HG02943 (cell line): ENCODE data around the gene KIF5A.
"Not testable (repeated sequence)": the region's sequence is repeated elsewhere in the genome, so short reads cannot be mapped to it uniquely, and the experiment has no call there.

Experiments used
- ATAC-seq: cut with Tn5 transposase; IDR thresholded peaks from one replicate; pipeline ENCODE4 v1.9.1; 2021; ENCODE audit warnings: mild to moderate bottlenecking, low read depth, moderate library complexity; ENCODE audit not compliant: unreplicated experiment

KIF5A gene

GRCh38 chr12:57579677-57580465, 30.0 kb downstream of the KIF5A start:
- ATAC-seq, result no peak

DNA sequence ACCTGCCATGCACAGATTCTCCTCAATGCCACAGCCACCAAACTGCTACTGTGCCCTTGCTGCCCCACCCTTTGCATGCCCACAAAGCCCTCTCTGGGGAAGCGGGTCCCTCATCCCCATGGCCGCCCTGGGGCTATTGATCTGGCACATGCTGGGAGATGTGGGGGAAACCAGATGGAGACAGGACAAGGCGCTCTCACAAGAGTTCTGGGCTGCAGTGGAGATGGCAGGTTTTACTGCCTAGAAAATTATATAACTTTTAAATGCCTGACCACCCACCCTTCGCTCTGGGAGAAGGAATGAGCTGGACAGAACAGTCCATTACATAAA, 30.6 kb downstream of the KIF5A start:
- ATAC-seq, result no peak

- no peak for ATAC-seq
Observed at GRCh38 chr12:57581802-57582201, 32.0 kb downstream of the KIF5A start.

DNA sequence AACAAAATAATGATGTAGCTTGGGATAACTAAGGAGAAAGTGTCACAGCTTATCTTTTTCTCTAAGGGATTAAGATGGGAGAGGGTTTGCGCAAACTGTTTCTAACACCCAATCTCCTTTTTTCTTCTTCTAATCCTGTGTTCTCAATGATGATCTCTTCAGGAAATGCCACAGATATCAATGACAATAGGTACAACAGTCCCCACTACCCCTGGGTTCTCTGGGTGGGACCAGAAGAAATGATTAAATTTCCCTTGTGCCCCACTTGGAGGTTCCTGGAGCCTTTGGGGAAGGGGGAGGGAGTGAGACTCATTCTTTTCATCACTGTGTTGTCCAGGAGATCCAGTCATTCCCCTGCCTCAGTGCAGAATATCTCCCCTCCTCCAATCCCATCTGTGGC, 32.6 kb downstream of the KIF5A start:
- no peak for ATAC-seq

DNA sequence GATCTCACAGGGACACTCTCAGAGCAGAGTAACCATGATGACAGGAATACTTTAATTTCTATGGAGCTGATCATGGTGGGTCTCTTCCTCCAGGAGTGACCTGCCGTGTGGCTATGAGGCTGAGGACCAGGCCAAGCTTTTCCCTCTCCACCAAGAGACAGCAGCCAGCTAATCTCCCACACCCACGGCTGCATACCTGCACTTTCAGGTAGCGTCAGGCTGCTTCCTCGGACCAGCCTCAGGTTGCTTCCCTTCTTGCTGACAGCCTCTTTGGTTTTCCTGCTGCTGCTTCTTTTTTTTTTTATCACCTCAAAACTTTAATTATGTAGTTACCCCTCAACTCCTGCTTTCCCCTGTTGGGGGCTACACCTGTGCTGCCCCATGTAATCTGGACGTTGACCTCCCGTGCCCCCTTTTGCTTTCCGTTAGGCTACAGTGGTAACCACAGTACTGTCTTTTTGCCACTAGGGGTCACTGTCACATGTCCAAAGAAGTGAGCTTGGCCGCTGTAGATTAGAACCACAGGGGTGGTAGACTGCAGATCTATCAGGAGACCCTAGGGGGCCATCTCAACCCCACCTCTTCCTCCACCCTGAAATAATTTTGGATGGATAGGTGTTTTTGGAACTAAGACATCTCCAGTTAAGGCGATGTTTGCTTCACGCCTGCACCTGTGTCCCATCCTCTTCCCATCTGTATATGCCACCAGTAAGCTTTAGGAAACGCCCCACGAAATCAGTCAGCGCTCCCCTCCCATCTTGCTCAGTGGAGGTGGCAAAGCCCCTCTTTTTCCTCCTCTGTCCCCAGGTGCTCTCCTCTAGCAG, 33.4 kb downstream of the KIF5A start:
- peak; percentile 90 for ATAC-seq

- ATAC-seq, result no peak
Observed at GRCh38 chr12:57584050-57584449, 34.2 kb downstream of the KIF5A start.

DNA sequence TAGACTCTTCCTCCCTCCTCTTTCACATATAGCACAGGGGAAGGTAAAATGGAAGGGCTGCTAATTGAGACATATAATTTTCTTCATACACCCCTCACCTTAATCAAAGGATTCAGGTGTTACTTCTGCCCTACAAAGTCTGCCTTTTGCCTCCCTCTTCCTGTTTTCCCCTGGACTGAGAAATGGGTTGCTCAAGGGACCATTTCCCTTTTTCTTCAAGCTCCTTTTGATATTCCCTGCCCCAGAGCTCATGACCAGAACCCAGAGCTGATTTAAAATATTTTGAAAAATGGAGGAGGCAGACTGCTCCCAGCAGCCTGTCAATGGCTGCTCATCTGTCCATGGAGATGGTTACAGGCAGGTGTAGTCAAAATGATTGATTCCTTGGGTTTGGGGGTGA, 34.8 kb downstream of the KIF5A start:
- no peak for ATAC-seq

DNA sequence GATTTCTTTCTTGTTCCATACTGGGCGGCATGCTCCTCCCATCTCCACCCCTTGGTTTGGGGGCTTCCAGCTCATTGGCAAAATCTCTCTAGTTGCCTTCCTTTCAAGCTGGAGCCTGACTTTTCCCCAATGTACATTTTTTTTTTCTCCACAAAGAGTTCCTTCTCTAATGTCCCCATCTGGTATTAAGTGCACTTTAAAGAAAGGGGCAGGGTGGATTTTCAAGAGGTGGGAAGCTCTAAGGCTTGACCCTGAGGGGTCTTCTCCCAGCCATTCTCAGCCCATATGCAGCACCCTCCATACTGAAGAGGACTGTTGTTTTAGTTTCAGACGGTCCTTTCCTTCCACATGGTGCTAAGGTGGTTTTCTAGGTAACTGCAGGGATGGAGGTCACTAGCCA, 35.3 kb downstream of the KIF5A start:
- ATAC-seq, result no peak

DNA sequence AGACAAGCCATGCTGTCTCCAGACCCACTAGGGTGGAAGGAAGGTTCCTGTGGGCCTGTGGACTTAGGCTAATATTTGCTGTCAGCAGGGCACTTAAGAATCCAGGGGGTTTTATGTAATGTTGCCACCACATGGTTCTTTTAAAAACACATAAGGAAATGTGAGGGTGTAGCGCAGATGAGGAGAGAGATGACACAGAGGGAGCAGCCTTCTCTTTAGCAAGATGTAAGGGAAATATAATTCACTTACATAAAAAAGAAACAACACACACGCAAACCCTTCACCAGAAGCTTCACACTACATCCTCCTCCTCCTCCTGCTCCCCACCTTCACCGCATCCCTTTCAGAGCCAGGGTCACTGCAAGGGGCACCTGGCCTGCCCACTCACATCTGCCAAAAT, 36.3 kb downstream of the KIF5A start:
- no peak for ATAC-seq

DNA sequence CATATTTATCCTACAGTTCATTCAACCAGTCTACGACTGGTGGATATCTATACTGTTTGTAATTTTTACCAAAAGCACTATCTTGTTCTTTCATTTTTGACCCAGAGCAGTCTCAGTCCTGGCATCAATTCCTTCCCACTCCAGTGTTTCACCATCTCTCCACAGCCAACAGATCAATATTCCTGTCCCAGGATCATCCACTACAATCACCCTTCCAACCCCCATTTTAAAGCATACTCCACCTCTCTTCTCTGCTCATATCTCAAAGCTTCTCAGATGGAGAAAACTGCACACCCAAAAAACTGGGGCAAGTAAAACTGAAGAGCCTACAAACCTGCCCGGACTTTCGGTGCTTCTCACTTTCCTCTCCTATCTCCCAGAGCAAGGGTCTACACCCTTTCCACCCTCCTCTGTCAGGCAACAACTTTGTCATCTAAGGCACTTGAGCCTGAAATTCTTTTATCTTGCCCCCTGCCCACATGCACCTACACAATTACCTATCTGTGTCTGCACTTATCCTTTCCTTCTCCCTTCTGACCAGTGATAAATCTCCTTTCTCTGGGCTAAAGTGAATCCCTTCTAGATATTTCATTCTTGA, 37.1 kb downstream of the KIF5A start:
- ATAC-seq, result no peak

DNA sequence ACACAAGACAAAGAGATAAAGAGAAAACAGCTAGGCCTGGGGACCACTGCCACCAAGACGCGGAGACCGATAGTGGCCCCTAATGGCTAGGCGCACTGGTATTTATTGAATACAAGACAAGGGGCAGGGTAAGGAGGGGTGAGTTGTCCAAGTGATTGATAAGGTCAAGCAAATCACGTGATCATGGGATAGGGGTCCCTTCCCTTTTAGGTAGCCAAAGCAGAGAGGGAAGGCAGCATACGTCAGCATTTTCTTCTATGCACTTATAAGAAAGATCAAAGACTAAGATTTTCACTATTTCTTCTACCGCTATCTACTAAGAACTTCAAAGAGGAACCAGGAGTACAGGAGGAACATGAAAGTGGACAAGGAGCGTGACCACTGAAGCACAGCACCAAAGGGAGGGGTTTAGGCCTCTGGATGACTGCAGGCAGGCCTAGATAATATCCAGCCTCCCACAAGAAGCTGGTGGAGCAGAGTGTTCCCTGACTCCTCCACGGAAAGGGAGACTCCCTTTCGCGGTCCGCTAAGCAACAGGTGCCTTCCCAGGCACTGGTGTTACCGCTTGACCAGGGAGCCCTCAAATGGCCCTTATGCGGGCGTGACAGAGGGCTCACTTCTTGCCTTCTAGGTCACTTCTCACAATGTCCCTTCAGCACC, 39.2 kb downstream of the KIF5A start:
- ATAC-seq, result not testable (repeated sequence)

DNA sequence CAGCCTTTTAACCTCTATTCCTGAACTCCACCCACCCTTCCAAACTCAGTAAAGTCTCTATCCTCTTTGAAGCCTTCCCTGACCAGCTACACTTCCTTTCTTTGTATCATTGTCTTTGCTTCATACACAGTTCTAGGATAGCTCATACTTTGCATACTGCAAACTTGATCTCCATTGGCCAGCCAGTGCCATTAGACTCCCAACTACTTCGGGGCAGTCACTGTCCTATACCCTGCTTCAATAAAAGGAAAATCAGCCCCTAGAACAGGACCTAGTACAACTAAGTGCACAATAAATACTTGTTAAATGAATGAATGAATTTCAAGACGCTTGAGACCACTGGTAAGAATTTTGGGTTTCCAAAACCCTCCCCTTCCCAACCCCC, 40.6 kb downstream of the KIF5A start:
- peak; percentile 8 for ATAC-seq

DNA sequence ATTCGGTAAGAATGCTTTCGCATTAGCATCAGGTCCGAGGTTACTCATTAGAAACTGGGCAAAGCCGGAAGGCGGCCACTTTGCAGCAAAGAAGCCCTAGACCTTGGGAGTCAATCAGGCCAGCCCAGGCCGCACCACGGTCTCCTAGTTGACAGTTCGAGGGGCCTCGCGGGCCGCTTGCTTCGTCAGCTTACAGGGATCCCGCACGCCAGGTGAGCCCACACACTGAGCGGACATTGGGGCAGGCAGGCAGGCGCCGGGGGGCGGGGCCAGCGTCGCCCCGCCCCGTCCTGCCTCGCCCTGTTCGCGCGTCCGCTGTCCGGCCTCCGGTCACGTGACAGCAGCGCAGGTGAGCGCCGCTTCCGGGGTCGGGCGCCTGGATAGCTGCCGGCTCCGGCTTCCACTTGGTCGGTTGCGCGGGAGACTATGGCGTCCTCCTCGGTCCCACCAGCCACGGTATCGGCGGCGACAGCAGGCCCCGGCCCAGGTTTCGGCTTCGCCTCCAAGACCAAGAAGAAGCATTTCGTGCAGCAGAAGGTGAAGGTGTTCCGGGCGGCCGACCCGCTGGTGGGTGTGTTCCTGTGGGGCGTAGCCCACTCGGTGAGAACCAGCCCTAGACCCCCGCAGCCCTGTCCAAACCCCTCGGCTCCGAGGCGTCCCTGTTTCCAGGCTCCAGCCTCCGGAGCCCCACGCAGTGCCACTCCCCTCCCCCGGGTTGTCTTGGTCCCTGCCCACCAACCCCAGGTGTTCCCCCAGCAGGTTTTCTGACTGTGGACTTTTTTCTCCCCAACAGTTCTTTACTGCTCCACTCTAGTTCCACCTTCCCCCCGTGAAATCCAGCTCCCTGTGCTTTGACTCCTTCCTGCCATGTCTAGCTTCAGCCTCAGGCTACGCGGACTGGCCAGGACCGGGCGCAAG, 41.3 kb downstream of the KIF5A start, which contains the start of gene PIP4K2C:
Gene PIP4K2C, plus strand, starts transcription at position 329 of the 918 bp plus-strand sequence. Its CDS starts 98 bp downstream, at position 427.
- peak; percentile 91 for ATAC-seq

GRCh38 chr12:57591782-57592325, 42.0 kb downstream of the KIF5A start:
- no peak for ATAC-seq

GRCh38 chr12:57592551-57593165, 42.8 kb downstream of the KIF5A start:
- no peak for ATAC-seq

DNA sequence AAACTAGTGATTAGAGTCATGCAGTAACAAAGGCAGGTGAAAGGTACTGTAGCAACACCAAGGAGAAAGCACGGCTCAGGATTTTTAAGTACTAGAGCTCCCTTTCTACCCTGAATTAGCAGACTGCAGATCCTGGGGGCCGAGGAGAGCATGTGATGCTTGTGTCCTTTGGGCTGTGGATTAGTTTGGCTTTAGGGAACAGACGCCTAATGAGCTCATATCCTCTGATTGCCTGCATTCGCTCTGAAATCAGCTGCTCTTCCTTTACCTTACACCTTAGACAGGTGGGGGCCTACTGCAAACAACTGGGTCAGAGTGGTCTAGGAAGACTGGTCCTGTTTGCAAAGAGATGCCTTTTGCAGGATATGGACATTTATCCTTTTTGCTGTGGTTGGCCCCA, 43.3 kb downstream of the KIF5A start:
- no peak for ATAC-seq

- ATAC-seq, result no peak
Observed at GRCh38 chr12:57600395-57600794, 50.6 kb downstream of the KIF5A start.

GRCh38 chr12:57602544-57602943, 52.7 kb downstream of the KIF5A start:
- no peak for ATAC-seq

- ATAC-seq, result no peak
Observed at GRCh38 chr12:57603324-57603723, 53.5 kb downstream of the KIF5A start.
